Measurements from ENCODE around the gene SV2A. TPM values are rescaled to one million over a fixed set of nuclear protein-coding genes. Genes with fewer than 3 reads are reported as not detected.

The SV2A gene
- total and polyA plus RNA-seq, 9 donors = 1.2 to 7.9 (median 3.2) TPM

- H3K27ac ChIP-seq = peak overlapping the region; percentile 63 to 91
- H3K36me3 ChIP-seq = no peaks in the 10 kb centered on the region
- DNase-seq = no peak
- peaks cover 16% of the 10 kb centered on the region for H3K4me1 ChIP-seq (ENCODE audit: insufficient read depth)
- intact Hi-C loops (cut with DNase I) = no loop called here
- H3K4me3 ChIP-seq = peak overlapping the region; percentile 80
- TF ChIP-seq EP300 (IDR thresholded peaks at IDR 0.05) (no peak), POLR2A (IDR thresholded peaks at IDR 0.05) (no peak)
- TF ChIP-seq, protein P1, sequence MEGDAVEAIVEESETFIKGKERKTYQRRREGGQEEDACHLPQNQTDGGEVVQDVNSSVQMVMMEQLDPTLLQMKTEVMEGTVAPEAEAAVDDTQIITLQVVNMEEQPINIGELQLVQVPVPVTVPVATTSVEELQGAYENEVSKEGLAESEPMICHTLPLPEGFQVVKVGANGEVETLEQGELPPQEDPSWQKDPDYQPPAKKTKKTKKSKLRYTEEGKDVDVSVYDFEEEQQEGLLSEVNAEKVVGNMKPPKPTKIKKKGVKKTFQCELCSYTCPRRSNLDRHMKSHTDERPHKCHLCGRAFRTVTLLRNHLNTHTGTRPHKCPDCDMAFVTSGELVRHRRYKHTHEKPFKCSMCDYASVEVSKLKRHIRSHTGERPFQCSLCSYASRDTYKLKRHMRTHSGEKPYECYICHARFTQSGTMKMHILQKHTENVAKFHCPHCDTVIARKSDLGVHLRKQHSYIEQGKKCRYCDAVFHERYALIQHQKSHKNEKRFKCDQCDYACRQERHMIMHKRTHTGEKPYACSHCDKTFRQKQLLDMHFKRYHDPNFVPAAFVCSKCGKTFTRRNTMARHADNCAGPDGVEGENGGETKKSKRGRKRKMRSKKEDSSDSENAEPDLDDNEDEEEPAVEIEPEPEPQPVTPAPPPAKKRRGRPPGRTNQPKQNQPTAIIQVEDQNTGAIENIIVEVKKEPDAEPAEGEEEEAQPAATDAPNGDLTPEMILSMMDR (IDR thresholded peaks at IDR 0.05) = no peak
- WGBS, 3 donors = 0 to 3% (median 0%) methylated on average over 1 of the region's 1 CpG
- no peaks in the 10 kb centered on the region for H3K9me3 ChIP-seq
- no peaks in the 10 kb centered on the region for H3K27me3 ChIP-seq
Observed at GRCh38 chr1:149928401-149928724, 10.7 kb upstream of the SV2A start.

DNA sequence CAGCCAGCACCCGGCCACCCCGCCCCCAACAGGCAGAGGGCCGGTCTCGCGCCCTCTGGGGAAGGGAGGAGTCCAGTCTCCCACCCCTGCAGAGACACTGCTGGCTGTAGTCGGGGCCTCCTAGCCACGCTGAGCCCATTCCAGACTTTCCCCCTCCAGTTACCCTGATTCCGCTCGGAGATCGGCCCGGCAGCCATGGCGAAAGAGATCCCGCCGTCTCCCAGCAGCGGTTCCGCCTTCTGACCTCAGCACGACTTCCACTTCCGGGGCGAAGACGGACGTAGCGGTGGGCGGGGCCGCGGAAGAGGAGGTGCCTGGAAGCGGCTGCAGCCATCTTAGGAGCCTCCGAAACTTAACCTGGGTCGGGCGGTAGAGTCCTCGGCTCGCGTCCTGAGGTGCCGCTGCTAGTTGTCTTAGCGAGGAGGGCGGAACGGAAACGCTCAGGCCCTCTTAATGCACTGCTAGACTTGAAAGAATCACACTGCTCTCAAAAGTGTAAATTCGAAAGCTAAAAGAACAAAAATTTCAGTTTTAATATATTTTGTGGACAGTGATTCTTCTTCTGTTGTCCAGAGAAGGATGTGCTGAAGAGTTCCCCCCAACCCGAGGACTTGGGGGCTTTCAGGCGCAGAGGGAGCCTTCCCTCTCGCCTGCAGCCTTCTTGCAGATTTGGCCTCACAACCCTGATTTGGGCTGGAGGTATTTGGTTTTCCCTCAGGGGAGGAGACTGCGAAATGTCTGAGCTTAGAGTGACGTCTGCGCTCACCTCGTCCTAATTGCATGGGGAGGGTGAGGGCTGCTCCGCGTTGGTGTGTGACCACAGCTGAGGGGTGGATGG lies 10.1 kb upstream of the SV2A start, which contains the start of gene SF3B4:
Gene SF3B4, minus strand, starts transcription at position 241 of the 838 bp plus-strand sequence. Its CDS starts 44 bp downstream, at position 197.
- Histone ChIP-seq H3K4me3 (peak within 1 kb of the TSS; percentile 80), H3K36me3 (no peaks in the 10 kb centered on the region), H3K9me3 (no peaks in the 10 kb centered on the region), H3K27ac (peak within 1 kb of the TSS; percentile 63 to 91), H3K27me3 (no peaks in the 10 kb centered on the region), H3K4me1 (ENCODE audit: insufficient read depth) (peaks cover 16% of the 10 kb centered on the region)
- DNase-seq = peak; percentile 95 to 97 (median 96)
- intact Hi-C loops (cut with DNase I) = no loop called here
- 0% methylated on average over 47 of the region's 47 CpGs for WGBS, 3 donors
- TF ChIP-seq POLR2A (IDR thresholded peaks at IDR 0.05) (peak; percentile 99), EP300 (IDR thresholded peaks at IDR 0.05) (no peak)
- TF ChIP-seq, protein P1 (IDR thresholded peaks at IDR 0.05) = peak in 1 of 3 donors; percentile 15

DNA sequence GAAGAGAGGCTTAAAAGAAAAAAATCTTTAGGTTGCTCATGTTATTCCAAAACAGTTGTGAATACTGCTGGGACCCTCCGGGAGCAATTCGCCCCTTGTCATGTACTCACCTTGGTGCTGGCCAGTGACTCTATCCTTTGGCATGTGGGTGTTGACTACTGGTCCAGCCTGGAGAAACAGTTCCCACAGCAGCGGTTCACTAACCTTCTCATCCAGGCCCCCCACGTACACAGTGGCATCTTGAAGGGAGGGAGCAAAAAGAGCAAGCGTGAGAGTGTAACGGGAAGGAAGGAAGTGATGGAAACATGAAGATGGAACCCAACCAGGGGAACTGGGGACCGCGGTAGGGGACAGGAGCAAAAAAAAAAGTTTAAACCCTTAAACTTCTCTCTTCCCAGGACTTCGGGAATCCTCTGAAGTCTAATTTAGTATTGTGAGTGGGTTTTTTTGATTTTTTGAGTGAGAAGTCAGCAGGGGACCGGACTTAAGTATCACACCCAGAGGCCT lies 9.5 kb upstream of the SV2A start:
- DNase-seq = no peak
- H3K4me1 ChIP-seq (ENCODE audit: insufficient read depth) = peaks cover 16% of the 10 kb centered on the region
- no peaks in the 10 kb centered on the region for H3K9me3 ChIP-seq
- no peaks in the 10 kb centered on the region for H3K36me3 ChIP-seq
- H3K27ac ChIP-seq = peak overlapping the region in 1 of 2 donors; percentile 91
- intact Hi-C loops (cut with DNase I) = no loop called here
- no peaks in the 10 kb centered on the region for H3K27me3 ChIP-seq
- TF ChIP-seq, protein P1 (IDR thresholded peaks at IDR 0.05) = no peak
- no peak for TF ChIP-seq POLR2A (IDR thresholded peaks at IDR 0.05)
- TF ChIP-seq EP300 (IDR thresholded peaks at IDR 0.05) = no peak
- WGBS, 3 donors = 2 to 3% (median 2%) methylated on average over 10 of the region's 10 CpGs
- peak overlapping the region; percentile 80 for H3K4me3 ChIP-seq

DNA sequence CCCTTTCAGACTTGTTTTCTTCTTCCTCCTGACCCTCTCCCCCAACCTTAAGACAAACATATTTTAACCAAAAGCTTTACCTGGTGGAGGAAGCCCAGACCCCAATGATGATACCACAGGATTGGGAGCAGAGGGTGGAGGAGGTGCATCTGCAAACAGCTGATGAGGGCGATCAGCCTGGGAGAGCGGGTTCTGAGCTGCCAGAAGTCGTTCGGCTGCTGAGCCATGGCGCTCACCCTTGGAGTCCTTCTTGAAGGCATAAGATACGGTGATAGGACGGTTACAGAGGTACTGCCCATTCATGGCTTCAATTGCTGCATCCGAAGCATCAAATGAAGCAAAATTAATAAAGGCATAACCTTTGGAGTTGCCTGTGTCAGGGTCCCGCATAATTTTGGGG lies 8.7 kb upstream of the SV2A start:
- no peaks in the 10 kb centered on the region for H3K27me3 ChIP-seq
- no peak overlapping the region for H3K27ac ChIP-seq
- H3K36me3 ChIP-seq = no peaks in the 10 kb centered on the region
- intact Hi-C loops (cut with DNase I) = no loop called here
- H3K9me3 ChIP-seq = no peaks in the 10 kb centered on the region
- no peak for DNase-seq
- 84 to 90% (median 89%) methylated on average over 9 of the region's 9 CpGs for WGBS, 3 donors
- TF ChIP-seq POLR2A (IDR thresholded peaks at IDR 0.05) (no peak), EP300 (IDR thresholded peaks at IDR 0.05) (no peak)
- TF ChIP-seq, protein P1 (IDR thresholded peaks at IDR 0.05) = no peak
- no peak overlapping the region for H3K4me3 ChIP-seq
- peaks cover 16% of the 10 kb centered on the region for H3K4me1 ChIP-seq (ENCODE audit: insufficient read depth)

All from ovary (tissue), 9 donors.